GM21723 (cell line): ENCODE results near the gene LINC01488.

ENCODE experiments used
- ATAC-seq: cut with Tn5 transposase; IDR thresholded peaks from one replicate; pipeline ENCODE4 v1.9.1; 2021; ENCODE audit warnings: mild to moderate bottlenecking, moderate library complexity; ENCODE audit not compliant: unreplicated experiment

The LINC01488 gene

DNA sequence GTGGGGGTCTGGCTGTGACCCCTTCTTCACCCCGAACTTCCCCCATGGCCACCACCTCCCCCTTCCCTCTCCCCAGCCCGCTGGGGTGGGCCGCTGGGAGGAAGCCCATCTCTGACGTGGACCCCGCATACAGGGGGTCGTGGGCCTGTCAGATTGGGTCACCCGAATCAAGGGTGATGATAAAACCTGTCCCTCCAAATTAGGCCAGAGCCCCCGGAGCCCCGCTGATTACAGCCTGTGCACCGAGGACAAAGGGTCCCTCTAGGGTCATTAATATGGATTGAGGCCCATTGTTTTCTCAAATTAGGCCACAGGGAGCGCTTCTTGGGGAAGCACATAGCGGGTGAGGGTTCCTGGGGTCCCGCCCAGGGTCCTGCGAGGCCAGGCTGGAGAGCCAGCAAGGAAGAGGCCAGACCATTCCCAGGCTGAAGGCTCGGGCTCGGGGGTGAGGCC, 4.9 kb upstream of the LINC01488 start:
- ATAC-seq = no peak

DNA sequence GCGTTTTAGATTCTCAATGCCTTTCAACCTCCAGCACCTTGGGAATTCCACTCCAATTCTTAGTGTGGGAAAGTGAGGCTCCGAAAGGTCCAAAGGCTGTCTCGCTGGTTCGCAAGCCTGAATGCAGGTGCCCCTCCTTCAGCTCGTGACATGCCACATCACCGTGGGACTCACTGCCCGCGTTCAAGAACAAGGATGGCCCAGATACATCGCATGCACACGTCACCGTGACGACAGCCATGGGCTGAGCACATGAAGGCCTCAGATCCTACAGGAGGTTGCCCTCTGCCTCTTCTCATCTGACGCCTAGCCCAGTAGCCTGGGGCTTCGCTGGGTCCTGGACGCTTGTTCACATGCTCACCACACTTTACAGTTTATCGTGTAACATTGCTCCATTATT, 4.4 kb upstream of the LINC01488 start:
- ATAC-seq = no peak

DNA sequence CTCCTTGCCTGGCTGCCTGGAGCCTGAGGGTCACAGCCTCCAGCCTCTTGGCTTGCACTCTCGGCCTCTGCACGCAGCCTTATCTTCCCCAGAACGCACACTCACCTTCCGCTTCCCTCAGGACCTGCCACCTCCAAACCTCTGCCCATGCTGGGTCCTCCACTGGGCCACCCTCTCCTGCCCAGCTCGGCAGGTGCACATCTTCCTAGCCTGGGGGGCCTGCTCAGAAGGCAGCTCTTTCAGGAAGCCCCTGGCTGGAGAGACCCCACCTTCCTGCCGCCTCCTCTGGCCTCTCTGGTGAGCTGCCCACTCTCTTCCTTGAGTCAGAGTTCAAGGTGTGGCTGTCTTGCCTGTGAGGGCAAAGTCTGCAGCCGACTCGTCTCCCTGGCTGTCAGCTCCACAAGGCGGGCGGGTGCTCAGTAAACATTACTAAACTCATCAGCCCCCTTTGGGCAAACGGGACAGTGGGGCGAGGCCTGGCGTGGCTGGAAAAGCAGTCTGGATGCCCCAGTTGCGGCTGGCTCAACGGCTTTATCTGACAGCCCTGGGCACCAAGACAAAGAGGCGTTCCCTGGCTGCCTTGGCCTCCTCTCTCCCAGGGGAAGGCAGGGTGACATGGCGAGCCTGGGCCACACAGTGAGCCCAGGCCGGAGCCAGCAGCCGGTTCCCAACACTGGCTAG, 1.7 kb upstream of the LINC01488 start:
- ATAC-seq = no peak

DNA sequence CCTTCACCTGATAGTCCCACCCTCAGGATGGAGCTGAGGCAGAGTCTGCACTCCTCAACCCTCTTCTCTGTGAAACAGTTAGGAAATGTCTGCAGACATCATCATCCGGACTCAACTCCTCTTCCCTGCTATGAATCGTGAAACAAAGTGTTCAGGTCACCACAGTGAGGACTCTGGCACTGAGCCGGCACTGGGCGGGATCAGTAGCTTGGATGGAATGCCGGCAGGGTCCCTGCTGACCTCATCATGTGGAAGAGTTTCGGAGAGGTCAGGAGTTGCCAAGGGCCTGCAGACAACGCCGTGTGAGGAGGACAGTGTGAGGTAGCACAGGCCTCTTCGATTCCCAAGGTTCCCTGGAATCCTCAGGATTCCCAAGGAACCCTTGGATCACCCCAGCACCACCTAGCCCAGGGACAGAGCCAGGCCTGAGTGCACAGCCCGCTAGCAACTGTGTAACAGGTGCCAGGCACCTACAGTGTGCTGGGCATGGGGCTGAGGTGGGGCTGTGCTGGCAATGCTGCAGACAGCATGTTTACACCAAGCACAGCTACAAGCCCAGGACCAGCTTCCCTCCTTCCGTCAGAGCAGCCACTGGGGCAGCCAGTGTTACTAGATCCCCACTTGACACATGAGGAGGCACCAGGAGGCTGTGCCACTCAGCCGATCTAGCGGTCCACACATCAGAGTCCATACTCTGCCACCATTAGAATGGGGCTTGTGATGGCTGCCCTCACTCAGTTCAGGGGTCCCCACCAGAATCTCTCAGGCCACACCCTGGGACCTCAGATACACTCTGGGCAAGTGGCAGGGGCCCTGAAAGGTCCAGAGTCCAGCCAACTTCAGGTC, 693 bp upstream of the LINC01488 start:
- no peak for ATAC-seq

DNA sequence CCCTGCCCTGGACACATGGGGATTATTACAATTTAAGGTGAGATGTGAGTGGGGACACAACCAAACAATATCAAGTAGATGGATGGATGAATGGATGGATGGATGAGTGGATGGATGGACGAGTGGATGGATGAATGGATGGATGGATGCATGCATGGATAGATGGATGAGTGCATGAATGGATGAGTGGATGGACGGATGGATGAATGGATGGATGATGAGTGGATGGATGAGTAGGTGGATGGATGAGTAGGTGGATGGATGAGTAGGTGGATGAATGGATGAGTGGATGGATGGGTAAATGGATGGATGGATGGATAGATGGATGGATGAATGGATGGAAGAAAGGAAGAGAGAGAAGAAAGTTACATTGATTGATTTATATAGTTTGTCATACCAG, 859 bp downstream of the LINC01488 start:
- no peak for ATAC-seq

DNA sequence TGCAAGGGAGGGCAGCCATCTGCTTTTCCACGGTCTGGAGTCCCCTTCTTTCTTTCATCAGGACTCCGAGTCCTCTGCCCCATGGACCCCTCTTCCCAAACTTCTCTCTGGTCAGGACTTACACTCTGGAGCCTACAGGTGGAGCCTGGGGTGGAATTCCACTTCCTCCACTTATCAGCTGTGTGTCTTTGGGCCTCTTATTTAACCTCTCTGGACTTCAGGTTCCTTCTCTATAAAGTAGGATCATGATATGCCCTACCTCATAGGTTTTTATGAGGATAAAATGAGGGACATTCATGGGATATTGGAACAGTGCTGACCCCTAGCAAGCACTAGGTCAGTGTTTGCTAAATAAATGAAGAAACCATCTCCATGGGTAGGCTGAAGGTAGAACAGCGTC, 1.7 kb downstream of the LINC01488 start:
- no peak for ATAC-seq

DNA sequence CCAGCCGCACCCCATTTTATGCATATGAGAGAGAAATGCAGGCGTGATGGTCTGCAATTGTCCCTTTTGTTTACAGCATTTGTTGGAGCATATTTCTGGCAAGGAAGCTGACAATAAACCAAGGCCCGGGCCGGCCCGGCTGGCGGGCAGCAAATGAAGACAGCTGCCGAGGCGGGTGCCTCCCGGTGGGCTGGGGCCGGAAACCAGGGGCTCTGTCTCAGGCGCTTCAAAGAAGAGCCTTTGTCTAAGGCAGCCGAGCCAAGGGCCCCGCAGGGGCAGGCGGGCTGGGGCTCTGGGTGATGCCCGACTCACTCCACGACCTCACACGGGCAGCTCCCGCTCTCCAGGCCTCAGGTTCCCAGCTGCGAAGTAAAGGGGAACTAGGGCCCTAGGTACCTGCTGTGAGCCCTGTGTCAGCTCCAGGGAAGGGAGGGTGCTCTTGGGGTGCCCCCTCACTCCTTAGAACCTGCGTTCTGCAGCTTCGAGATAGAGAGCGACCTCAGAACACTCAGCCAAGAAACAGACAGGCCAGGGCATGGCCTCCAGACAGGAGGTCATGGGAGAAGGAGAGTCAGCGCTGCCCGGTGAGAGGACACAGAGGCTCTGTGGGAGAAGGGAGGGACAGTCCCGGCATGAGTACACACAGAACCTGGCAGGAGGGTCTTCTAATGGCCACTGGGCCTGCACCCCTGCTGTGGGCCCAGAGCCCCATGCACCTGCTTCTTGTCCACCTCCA, 2.4 kb downstream of the LINC01488 start:
- no peak for ATAC-seq

DNA sequence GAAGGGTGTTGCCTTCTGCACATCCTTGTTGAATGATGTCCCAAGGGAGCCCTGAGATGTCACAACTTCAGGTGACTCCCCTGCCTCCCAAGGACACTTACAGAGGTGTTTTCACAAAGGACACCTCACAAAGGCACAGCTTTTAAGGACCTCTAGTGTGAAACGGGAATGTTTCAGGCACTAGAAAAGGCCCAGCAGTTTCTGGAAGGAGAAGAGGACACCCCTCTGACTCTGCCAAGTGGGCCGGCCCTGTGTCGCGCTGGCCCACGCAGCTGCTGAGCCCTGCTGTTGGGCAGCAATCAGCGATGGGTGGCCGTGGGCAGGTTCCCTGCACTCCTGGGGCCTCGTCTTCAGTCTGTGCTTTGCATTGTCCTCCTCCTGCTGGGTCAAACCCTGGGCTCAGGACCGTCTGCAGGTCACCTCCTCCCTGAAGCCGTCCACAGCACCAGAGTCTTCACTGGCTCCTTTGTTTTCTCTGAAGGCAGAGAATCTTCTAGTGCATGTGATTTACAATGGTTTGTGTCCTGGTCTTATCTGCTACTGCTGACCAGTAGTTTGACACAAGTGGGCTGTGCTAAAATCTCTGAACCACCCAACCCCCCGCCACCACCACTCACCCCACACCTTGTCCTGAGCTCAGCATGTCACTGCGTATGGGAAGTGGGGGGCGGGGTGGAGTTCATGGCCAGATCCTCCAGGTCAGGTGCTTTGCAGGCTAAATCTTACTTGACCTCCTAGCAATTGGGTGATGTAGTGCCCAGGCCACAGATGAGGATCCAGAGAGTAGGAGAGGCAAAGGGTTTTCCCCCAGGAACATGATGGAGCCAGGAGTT, 3.2 kb downstream of the LINC01488 start:
- no peak for ATAC-seq

DNA sequence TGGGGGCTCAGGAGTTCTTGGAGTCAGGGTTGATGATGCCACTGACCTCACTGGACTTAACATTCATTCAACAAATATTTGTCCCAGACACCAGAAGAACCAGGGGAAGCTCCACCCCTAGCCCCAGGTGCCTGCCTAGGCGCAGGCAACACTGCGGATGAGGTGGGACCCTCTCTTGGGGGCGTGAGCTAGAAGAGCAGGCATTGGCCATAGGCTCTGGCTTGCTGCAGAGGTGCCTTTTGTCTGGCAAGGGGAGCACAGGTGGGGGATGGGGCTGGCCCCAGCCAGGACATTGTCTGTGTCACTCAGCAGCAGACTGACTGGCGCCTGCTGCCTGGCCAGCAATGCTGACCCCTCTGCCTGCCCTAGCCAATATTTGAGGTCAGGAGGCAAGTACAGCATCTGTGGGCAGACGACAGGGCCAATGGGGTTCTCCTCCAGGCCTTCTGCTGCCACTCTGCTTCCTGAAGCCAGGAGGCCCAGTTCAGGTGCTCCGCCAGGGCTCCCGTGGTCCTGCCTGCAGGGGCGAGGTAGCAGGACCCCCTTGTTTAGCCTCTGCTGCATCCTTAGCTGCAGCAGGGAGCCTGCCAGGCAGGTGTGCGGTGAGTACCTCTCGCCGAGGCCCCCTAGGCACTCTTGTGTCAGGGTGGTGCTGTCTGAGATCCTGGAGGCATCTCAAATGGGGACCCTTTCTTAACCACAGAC, 4.0 kb downstream of the LINC01488 start:
- ATAC-seq = no peak

DNA sequence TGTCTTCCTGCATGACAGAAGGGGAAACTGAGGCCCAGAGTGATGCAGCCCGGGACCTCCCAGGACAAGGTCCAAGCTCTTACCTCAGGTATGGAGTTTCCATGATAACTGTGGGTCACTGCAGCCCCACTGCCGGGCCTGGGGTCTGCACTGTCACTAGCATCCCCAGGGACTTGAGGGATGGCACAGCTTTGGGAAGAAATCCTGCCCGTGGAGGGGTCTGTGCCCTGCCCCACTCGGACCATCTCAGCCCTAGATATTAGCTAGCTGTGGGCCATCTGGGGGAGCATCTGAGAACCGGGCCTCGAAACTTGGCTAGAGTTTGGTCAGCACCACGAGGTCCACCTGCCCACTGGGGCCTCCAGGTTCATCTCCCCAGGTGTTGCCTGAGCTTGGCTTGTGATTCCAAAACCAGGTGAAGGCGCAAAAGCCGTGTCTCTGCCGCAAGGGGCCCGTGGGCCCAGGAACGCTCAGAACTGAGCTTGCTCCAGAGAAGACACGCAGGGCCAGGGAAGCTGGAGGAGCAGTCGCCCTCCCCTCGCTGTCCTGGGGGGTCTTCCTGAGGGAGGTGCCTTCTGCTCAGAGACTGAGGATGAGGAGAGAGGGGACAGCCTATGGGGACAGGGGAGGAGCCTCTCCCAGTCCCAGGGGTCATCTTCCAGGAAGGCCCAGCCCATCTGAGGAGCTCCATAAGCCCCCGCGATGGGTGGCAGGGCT, 4.8 kb downstream of the LINC01488 start:
- no peak for ATAC-seq

DNA sequence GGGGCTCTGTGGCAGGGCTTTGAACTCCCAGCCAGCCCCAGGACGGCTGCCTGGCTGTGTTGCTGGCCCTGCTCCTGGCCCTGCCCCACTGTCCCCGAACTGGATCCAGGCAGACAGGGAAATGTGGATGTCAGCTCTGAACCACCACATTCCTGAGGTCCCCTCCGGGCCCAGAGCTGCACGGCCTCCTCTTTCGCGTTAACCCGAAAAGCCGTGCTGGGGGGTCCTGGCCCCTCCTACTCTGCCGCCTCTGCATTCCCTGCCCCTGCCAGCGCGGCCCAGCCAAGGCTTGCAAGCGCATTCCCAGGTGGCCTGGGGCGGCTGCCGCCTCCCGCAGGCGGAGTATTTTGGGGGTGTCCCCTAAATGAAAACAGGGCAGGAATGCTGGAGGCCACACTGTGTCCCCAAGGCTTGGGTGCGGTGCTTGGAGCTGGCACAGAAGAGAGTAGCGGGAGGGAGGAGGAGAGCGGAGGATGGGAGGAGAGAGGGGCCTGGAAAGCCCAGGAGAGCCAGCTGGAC, 5.4 kb downstream of the LINC01488 start:
- no peak for ATAC-seq

DNA sequence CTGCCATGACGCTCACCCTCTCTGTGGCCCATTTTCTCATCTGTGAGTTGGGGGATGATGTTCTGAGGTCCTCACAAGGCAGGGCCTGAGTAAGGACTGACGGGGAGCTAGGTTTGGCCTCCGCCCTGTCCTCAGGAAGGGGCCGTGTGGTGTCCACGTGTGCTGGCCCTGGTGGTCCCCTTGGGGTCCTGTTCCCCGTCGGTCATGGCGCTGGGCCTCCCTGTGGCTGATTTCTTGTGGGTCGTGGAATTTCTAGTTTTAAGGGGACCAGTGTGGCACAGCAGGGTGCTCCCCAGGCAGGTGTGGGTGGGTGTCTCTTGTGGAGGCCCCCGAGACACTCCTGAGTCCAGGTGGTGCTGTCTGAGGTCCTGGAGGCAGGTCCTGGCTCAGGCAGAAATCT, 5.9 kb downstream of the LINC01488 start:
- ATAC-seq = no peak

DNA sequence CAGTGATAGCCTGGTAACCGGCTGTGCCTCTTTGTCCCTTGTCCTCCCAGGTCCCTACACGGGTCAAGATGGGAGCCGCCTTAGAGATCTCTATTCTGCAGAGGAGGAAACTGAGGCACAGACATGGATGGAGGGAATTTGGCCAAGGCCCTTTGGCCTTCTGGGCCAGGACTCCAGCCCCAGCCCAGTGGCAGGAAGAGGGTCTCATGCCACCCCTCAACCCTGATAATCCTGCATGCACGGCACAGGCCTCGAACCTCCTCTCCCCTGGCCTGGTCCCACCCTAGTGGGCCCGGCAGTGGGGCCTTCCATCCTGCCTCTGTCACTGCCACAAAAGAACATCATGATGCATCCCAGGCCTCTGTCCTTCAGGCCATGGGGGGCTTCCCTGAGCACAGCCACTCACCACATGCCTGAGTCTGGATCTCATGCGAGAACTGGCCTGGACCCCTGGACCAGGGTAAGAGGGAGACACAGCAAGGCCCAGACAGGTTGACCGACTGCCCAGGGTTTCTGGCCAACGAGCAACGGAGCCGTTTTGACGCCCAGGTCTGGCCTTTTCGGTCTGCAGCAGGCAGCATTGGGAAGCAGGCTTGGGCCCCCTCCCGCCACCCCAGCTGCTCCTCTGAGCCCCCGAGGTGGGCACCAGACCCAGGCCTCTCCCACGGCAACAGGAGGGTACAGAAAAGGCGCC, 6.5 kb downstream of the LINC01488 start:
- ATAC-seq = no peak

DNA sequence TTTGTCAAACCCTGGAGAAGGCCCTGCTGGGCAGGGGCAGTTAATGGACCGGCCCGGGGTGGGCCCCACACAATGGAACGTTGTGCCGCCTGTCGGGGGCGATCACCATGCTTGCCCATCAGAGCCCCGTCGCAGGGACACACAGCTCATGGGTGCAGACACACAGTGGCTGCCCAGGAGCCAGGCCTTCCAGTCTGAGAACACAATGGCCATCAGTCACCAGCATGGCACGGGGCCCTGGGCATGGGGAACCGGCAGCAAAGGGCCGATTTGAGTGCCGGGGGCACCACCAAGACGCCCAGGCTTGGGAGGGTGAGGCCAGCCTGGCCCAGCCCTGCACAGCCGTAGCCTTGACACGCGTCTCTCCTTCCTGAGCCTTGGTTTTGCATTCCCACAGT, 7.1 kb downstream of the LINC01488 start:
- no peak for ATAC-seq

DNA sequence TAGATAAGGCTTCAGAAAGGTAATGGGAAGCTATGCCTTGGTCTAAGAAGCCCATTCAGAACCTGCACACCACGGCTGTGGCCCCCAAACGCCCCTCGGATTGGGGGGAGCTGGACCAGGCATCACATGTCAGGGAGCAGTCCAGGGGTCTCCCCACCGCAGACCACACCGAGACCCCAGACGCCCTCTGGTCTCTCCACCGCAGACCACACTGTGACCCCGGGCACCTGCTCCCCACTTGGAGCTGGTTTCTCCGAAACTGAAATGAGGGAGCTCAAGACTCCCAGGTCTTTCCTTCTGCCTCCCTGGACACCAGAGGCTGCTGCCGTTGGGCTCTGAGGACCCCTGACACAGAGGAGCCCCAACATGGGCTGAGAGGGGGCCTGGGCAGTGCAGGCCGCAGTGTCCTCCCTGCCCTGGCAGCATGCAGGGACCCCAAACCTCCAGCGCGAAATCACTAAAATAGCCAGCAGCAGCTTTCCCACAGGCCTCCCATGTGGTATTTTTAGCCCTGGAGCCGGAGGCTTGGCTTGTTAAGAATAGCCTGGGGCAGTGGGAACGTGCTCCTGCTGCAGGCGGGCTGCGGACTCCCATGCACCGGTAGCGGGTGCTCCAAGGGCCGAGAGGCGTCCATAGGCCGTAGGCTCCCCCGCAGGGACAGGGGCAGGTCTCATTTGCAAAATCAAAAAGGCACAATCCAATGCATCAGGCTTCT, 7.7 kb downstream of the LINC01488 start:
- no peak for ATAC-seq

DNA sequence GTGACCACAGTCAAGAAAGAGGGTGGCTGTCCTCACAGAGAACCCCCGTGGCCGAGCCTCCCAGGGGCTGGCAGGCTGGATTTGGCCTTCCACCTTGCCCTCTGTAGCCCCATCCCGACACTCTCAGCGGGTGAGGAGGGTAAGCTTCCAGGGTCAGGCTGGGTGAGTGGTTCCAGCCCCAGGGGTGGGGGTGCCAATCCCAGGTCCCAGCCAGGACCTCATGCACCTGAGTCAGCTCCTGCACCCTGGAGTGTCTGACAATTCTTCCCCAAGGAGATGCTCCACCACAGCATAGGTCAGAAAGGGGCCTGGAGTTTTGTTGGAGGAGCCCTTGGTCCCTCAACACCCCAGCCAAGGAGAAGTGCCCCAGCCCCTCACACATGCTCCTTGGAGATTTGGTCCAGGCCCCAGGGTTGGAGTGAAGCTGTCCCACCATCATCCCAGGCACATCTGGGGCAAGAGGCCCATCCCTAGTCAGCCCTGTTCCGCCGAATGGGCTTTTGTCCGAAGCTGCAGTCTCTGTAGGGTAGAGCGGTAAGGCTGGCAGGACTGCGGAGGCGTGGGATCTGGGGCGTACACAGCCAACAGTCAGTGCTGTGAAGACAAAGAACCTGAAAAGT, 8.4 kb downstream of the LINC01488 start:
- ATAC-seq = no peak

DNA sequence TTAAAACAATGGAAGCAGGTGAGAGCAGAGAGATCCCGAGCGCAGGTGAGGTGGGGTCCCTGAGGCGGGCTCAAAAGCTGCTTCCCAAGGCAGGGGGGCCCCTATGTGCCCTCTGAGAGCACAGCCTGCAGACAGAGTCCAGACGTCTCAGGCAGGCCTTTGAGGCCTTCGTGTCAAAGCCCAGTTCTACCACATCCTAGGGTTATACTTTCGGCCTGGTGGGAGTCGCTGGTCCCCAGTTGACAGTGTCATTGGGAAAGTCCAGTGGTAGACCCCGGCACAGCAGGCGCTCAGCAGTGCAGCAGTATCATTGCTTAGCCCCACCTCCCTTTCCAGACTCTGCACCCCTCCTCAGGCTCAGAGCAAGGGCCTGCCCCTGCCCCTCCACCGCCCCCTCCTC, 9.1 kb downstream of the LINC01488 start:
- ATAC-seq = no peak
